H1 (cell line): ENCODE measurements around the gene MIPEP. TPM values are rescaled to one million over a fixed set of nuclear protein-coding genes. Genes with fewer than 3 reads are reported as not detected.

Experiments used
- CTCF ChIA-PET: fragments of 300-600 bp; sonication (Branson Sonifier 250); formaldehyde crosslinking; loops from one replicate; lab custom pipeline; 2021; ENCODE audit not compliant: partially characterized antibody; lab: Charles Lee
- POLR2A ChIA-PET: fragments of 300-600 bp; sonication (Branson Sonifier 250); formaldehyde crosslinking; loops from one replicate; lab custom pipeline; 2021; ENCODE audit warnings: inconsistent platforms; ENCODE audit not compliant: partially characterized antibody; lab: Charles Lee
- DNase-seq, 2 experiments: peaks; one replicate each; pipeline versions ENCODE4 v3.0.0 to v3.0.0-alpha.2; 2010 to 2022; ENCODE audit warnings: low spot score in 2 of 2, low read depth in 1 of 2, mixed read lengths in 1 of 2
- FAIRE-seq: peaks from 2 replicates; lab custom pipeline; 2011; peaks lifted over from hg19 to GRCh38; lab: Jason Lieb, UNC
- H2AFZ ChIP-seq: 2 replicates; pipeline ENCODE4 v1.8.1; 2012; ENCODE audit warnings: low read length, inconsistent platforms
- H2AK5ac ChIP-seq: 2 replicates; pipeline ENCODE4 v1.6.1; 2013; ENCODE audit warnings: low read depth, low read length
- H2BK120ac ChIP-seq: replicated peaks from 2 replicates; pipeline ENCODE3; 2013; ENCODE audit warnings: low read depth, low read length, inconsistent platforms
- H2BK12ac ChIP-seq: 2 replicates; pipeline ENCODE4 v1.6.1; 2013; ENCODE audit warnings: low read depth, low read length
- H2BK15ac ChIP-seq: 2 replicates; pipeline ENCODE4 v1.6.1; 2013; ENCODE audit warnings: low read length
- H2BK20ac ChIP-seq: 2 replicates; pipeline ENCODE4 v1.6.1; 2013; ENCODE audit warnings: low read length
- H2BK5ac ChIP-seq: 2 replicates; pipeline ENCODE4 v1.6.1; 2013; ENCODE audit warnings: low read depth, low read length
- H3K14ac ChIP-seq: 2 replicates; pipeline ENCODE4 v1.6.1; 2013; ENCODE audit warnings: inconsistent platforms; ENCODE audit not compliant: insufficient read length
- H3K18ac ChIP-seq: 2 replicates; pipeline ENCODE4 v1.6.1; 2013; ENCODE audit warnings: low read length; ENCODE audit errors: extremely low read depth
- H3K23ac ChIP-seq: 2 replicates; pipeline ENCODE4 v1.6.1; 2013; ENCODE audit warnings: inconsistent platforms; ENCODE audit not compliant: insufficient read length
- H3K23me2 ChIP-seq: 2 replicates; pipeline ENCODE4 v1.6.1; 2013; ENCODE audit warnings: low read depth, low read length
- H3K27ac ChIP-seq: 2 replicates; pipeline ENCODE4 v1.6.1; 2011; ENCODE audit warnings: low read depth, low read length, inconsistent platforms
- H3K27me3 ChIP-seq, 4 experiments: replicated peaks in 1 of 4; 1 replicate in 1 of 4; 2 replicates in 3 of 4; pipeline versions ENCODE4 v1.6.1 to v1.8.1; 2011 to 2013; ENCODE audit warnings: low read length in 3 of 4, mild to moderate bottlenecking in 3 of 4, inconsistent platforms in 2 of 4, mixed read lengths in 2 of 4, moderate library complexity in 1 of 4; ENCODE audit not compliant: control insufficient read depth in 3 of 4, insufficient read depth in 3 of 4; ENCODE audit errors: extremely low read depth in 1 of 4
- H3K36me3 ChIP-seq, 4 experiments: 2 replicates each; pipeline versions ENCODE4 v1.6.1 to v1.8.1; 2011 to 2013; ENCODE audit warnings: mild to moderate bottlenecking in 4 of 4, low read length in 3 of 4, moderate library complexity in 2 of 4, control low read depth in 1 of 4, inconsistent platforms in 1 of 4; ENCODE audit not compliant: insufficient read depth in 4 of 4, control insufficient read depth in 2 of 4
- H3K4ac ChIP-seq: replicated peaks from 2 replicates; pipeline ENCODE3; 2013; ENCODE audit warnings: low read length, low read depth, mixed read lengths, inconsistent platforms; ENCODE audit not compliant: insufficient read length
- H3K4me1 ChIP-seq, 4 experiments: replicated peaks in 1 of 4; 1 replicate in 1 of 4; 2 replicates in 3 of 4; pipeline versions ENCODE4 v1.6.1 to v1.8.1; 2011 to 2013; ENCODE audit warnings: low read length in 3 of 4, inconsistent platforms in 2 of 4, mixed read lengths in 1 of 4; ENCODE audit not compliant: insufficient read depth in 4 of 4, control insufficient read depth in 3 of 4
- H3K4me2 ChIP-seq, 2 experiments: 2 replicates each; pipeline versions ENCODE4 v1.6.1 to v1.8.1; 2011 to 2013; ENCODE audit warnings: low read depth in 2 of 2, low read length in 2 of 2, control low read depth in 1 of 2, inconsistent platforms in 1 of 2, mild to moderate bottlenecking in 1 of 2; ENCODE audit not compliant: insufficient read depth in 1 of 2
- H3K4me3 ChIP-seq, 4 experiments: fragments of 200-600, 300-600 bp in 1 of 4; sonication (generic), shearing (Covaris generic), sonication (Bioruptor Twin) in 1 of 4; 2 replicates each; pipeline versions ENCODE4 v1.5.1 to v1.8.1; 2011 to 2016; ENCODE audit warnings: low read length in 4 of 4, low read depth in 3 of 4, control low read depth in 2 of 4, inconsistent platforms in 2 of 4, mild to moderate bottlenecking in 2 of 4, mixed read lengths in 1 of 4, moderate library complexity in 1 of 4; ENCODE audit not compliant: insufficient read depth in 2 of 4; ENCODE audit errors: extremely low read depth in 1 of 4
- H3K56ac ChIP-seq: replicated peaks from 2 replicates; pipeline ENCODE3; 2013; ENCODE audit warnings: low read depth, mild to moderate bottlenecking, mixed read lengths, low read length, inconsistent platforms; ENCODE audit not compliant: insufficient read length
- H3K79me1 ChIP-seq: 2 replicates; pipeline ENCODE4 v1.6.1; 2013; ENCODE audit warnings: low read depth, low read length, control low read depth
- H3K79me2 ChIP-seq, 2 experiments: 2 replicates each; pipeline versions ENCODE4 v1.6.1 to v1.8.1; 2012 to 2013; ENCODE audit warnings: low read length in 2 of 2, mild to moderate bottlenecking in 2 of 2, inconsistent platforms in 1 of 2; ENCODE audit not compliant: insufficient read depth in 2 of 2, control insufficient read depth in 1 of 2
- H3K9ac ChIP-seq, 4 experiments: replicated peaks in 1 of 4; 1 replicate in 1 of 4; 2 replicates in 3 of 4; pipeline versions ENCODE4 v1.6.1 to v1.8.1; 2011 to 2013; ENCODE audit warnings: low read depth in 3 of 4, low read length in 3 of 4, control low read depth in 2 of 4, mild to moderate bottlenecking in 2 of 4, moderate library complexity in 2 of 4, inconsistent platforms in 1 of 4; ENCODE audit errors: extremely low read depth in 1 of 4
- H3K9me3 ChIP-seq, 2 experiments: 2 replicates each; pipeline versions ENCODE4 v1.6.1 to v1.8.1; 2012 to 2013; ENCODE audit warnings: mild to moderate bottlenecking in 2 of 2, moderate library complexity in 2 of 2, control low read depth in 1 of 2, inconsistent platforms in 1 of 2, low read depth in 1 of 2, low read length in 1 of 2, mixed read lengths in 1 of 2; ENCODE audit not compliant: insufficient read depth in 2 of 2
- H4K20me1 ChIP-seq, 2 experiments: replicated peaks in 1 of 2; 2 replicates each; pipeline versions ENCODE3 to v1.8.1; 2011 to 2013; ENCODE audit warnings: inconsistent platforms in 2 of 2, low read length in 2 of 2, mild to moderate bottlenecking in 1 of 2; ENCODE audit not compliant: insufficient read depth in 2 of 2, control insufficient read depth in 1 of 2
- H4K5ac ChIP-seq: 2 replicates; pipeline ENCODE4 v1.6.1; 2013; ENCODE audit warnings: low read length, low read depth, mixed read lengths, inconsistent platforms; ENCODE audit not compliant: insufficient read length
- H4K8ac ChIP-seq: 2 replicates; pipeline ENCODE4 v1.8.0; 2013; ENCODE audit warnings: mild to moderate bottlenecking, moderate library complexity, low read length, inconsistent platforms; ENCODE audit not compliant: insufficient read depth; ENCODE audit errors: extremely low read depth
- H4K91ac ChIP-seq: replicated peaks from 2 replicates; pipeline ENCODE3; 2013; ENCODE audit warnings: low read length, mixed read lengths, inconsistent platforms; ENCODE audit not compliant: insufficient read length
- CHD2 ChIP-seq: IDR thresholded peaks from 2 replicates; pipeline ENCODE4 v1.6.1; 2012; ENCODE audit warnings: low read length, improper control_type of control experiment
- CTBP2 ChIP-seq: IDR thresholded peaks from 2 replicates; pipeline ENCODE4 v1.7.0; 2011; ENCODE audit warnings: borderline replicate concordance, mild to moderate bottlenecking, moderate library complexity, mixed read lengths, low read length; ENCODE audit not compliant: insufficient read depth, insufficient read length
- E2F6 ChIP-seq: IDR thresholded peaks from 2 replicates; pipeline ENCODE4 v1.6.1; 2012; ENCODE audit warnings: inconsistent platforms
- POU5F1 ChIP-seq: IDR thresholded peaks from 2 replicates; pipeline ENCODE4 v1.6.1; 2011; ENCODE audit warnings: low read depth, mild to moderate bottlenecking, low read length, moderate library complexity
- RAD21 ChIP-seq, 2 experiments: IDR thresholded peaks in 1 of 2; conservative IDR thresholded peaks in 1 of 2; 2 replicates each; pipeline ENCODE4 v1.6.1; 2011; ENCODE audit warnings: low read depth in 2 of 2, low read length in 2 of 2, improper control_type of control experiment in 1 of 2, inconsistent platforms in 1 of 2, mild to moderate bottlenecking in 1 of 2, moderate library complexity in 1 of 2
- SRF ChIP-seq: IDR thresholded peaks from 2 replicates; pipeline ENCODE4 v1.6.1; 2011; ENCODE audit warnings: mild to moderate bottlenecking, low read depth, low read length, moderate library complexity
- WGBS, 2 experiments: shearing (Covaris generic) in 1 of 2; methylation state at CpG; one replicate each; pipeline versions ENCODE4 v1.1.6 to v1.1.7; 2013 to 2015; ENCODE audit warnings: low lambda C conversion rate in 2 of 2, mixed read lengths in 2 of 2, inconsistent platforms in 1 of 2, low coverage in 1 of 2, missing lambda C conversion rate in 1 of 2; ENCODE audit not compliant: insufficient replicate concordance in 2 of 2, insufficient coverage in 1 of 2, insufficient read length in 1 of 2; ENCODE audit errors: extremely low coverage in 1 of 2, missing lambda C conversion rate in 1 of 2; 5-methylcytosine and 5-hydroxymethylcytosine counted together
- polyA plus RNA-seq, 7 experiments: library from polyadenylated mRNA; depleted of rRNA in 3 of 7; stranded (reverse) in 5 of 7; unstranded in 2 of 7; fragments of >200 nt in 5 of 7; fragments of 200-250 nt in 2 of 7; gene quantifications; 1 replicate in 5 of 7; 2 replicates in 1 of 7; 4 replicates in 1 of 7; pipeline versions ENCODE4 v1.2.1 to v1.2.3, GENCODE V29; 2011 to 2013; ENCODE audit warnings: missing spikeins in 2 of 7, mixed read lengths in 2 of 7
- total RNA-seq: library from RNA; stranded (reverse); fragmentation: NEBNext Ultra II Directional; extraction: Animal tissue kit (Norgen Biotek cat#: 25700); gene quantifications from 2 replicates; pipeline ENCODE4 v1.2.1, GENCODE V29; 2021

The MIPEP gene
- total and polyA plus RNA-seq, 2 of the 8 experiments (the other 6 are each of a cell fraction or from before 2014, with no cell fraction given), result 24.0 to 24.2 TPM

GRCh38 chr13:23868521-23868920 is 20.7 kb downstream of the MIPEP start:
- H4K8ac ChIP-seq, result no peak overlapping the region
- peaks cover 0 to 2% (median 0%) of the 10 kb centered on the region in 4 experiments; a peak in 2 of 7 replicates for H3K4me1 ChIP-seq
- H2BK12ac ChIP-seq, result no peak overlapping the region
- H3K79me2 ChIP-seq, result no peaks in the 10 kb centered on the region
- H2BK15ac ChIP-seq, result no peak overlapping the region
- H3K4me3 ChIP-seq, result no peak overlapping the region
- H2BK20ac ChIP-seq, result no peak overlapping the region
- no peak overlapping the region for H2BK120ac ChIP-seq
- 73% methylated on average over 5 of the region's 5 CpGs; no CpG with 5 or more reads in 1 of the 2 experiments for WGBS, 2 experiments
- H3K9ac ChIP-seq, result no peak overlapping the region
- H3K4me2 ChIP-seq, result no peak overlapping the region
- H2AFZ ChIP-seq, result no peak overlapping the region
- no peak overlapping the region for H4K91ac ChIP-seq
- no peaks in the 10 kb centered on the region for H3K27me3 ChIP-seq
- no peaks in the 10 kb centered on the region for H3K23me2 ChIP-seq
- no peak overlapping the region for H3K14ac ChIP-seq
- no peak overlapping the region for H2BK5ac ChIP-seq
- no peak overlapping the region for H4K5ac ChIP-seq
- no peaks in the 10 kb centered on the region for H3K9me3 ChIP-seq
- peaks cover 0 to 2% of the 10 kb centered on the region in 2 experiments for H4K20me1 ChIP-seq
- H3K36me3 ChIP-seq, result no peaks in the 10 kb centered on the region
- no peak overlapping the region for H3K27ac ChIP-seq
- TF ChIP-seq CTBP2 (no peak), CHD2 (no peak), SRF (no peak), E2F6 (no peak), RAD21 (IDR thresholded peaks at IDR 0.05 in 1 of 2, conservative IDR thresholded peaks at IDR 0.05 in 1 of 2; ENCODE audit: low read depth in 2 of 2, low read length in 2 of 2) (no peak), POU5F1 (no peak)
- H3K56ac ChIP-seq, result no peak overlapping the region
- H3K4ac ChIP-seq, result no peak overlapping the region
- DNase-seq (no peak), FAIRE-seq (no peak)
- H3K18ac ChIP-seq, result no peak overlapping the region
- ChIA-PET POLR2A (no interaction called here), CTCF (interaction anchor here (0.8 to 1.6 kb wide), 3 partner anchors 150 to 401 kb away, joined by 3 to 7 read pairs (median 3); no protein-coding TSS in a partner anchor)
- H3K79me1 ChIP-seq, result no peaks in the 10 kb centered on the region
- H2AK5ac ChIP-seq, result no peak overlapping the region
- no peak overlapping the region for H3K23ac ChIP-seq
